ENCODE measurements around the gene DRGX.

DNA sequence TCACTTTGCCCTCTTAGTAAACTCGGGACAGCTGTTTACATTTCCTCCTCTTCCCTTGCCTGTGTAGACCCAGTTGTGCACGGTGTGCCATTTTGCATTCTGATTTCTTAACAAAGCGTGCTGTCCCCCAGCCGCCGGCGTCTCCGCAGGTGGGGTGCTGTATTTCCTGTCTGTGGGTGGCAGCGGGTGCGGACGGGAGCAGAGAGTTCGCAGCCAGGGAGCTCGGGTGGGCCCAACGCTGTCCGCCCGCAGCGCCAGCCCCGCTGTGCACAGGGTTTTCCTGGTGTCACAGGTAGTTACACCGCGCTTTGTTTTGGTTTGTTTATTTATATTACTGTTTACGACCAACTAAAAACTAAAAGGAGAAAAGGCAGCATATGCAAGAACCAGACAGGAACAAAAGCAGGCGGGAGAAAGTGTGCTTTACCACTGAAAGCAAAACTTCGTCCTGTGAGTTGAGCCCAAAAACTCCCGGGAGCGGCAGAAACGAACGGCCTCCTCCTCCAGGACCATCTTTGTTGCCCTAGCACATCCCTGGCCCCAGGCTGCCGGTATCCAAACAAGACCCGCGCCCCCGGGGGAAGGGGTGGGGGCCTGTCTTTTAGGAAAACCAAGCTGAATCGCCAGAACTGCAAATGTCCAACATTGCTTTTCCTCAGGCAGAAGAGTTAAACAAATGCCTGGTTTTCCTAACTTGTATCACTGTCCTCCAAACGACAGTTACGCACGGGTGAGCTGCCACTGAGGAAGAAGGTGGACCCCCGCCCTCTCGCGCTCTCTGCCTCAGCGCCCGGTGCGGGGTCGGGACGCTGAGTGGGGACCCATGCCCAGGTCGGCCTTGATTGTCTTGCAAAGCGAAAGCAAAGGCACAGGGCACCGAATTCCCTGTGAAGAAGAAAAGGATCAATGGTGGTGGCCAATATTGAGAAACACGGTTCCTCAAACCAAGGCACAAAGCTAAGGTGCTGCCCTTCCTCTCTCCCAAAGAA, 45.9 kb upstream of the DRGX start:
- no peak for TF ChIP-seq FOXP2 (optimal IDR thresholded peaks at IDR 0.05; ENCODE audit: control extremely low read depth, extremely low read length, insufficient read depth)
- no peak for TF ChIP-seq POLR2AphosphoS5 (IDR thresholded peaks at IDR 0.05; ENCODE audit: borderline replicate concordance, low read depth, low read length)

Data from SK-N-MC (cell line).